AG09319 (cell line): Measurements from ENCODE around the gene C16orf95.

Source experiments
- DNase-seq: peaks from one replicate; pipeline ENCODE4 v3.0.0-alpha.2; 2010; ENCODE audit warnings: low read depth; ENCODE audit errors: extremely low read depth
- CTCF ChIP-seq: IDR thresholded peaks from 2 replicates; pipeline ENCODE4 v1.5.1; 2011; ENCODE audit warnings: low read depth, mild to moderate bottlenecking, inconsistent platforms, low read length, moderate library complexity

Gene C16orf95

GRCh38 chr16:87319997-87320491 is 2.9 kb upstream of the C16orf95 start:
- no peak for DNase-seq
- TF ChIP-seq CTCF, result no peak

- no peak for DNase-seq
- TF ChIP-seq CTCF, result no peak
These were observed 1.8 kb upstream of the C16orf95 start for GRCh38 chr16:87319011-87319410.

- no peak for TF ChIP-seq CTCF
- DNase-seq, result peak; percentile 27
These were observed 805 bp upstream of the C16orf95 start for GRCh38 chr16:87317750-87318644.

GRCh38 chr16:87316450-87316922 is 706 bp downstream of the C16orf95 start:
- no peak for TF ChIP-seq CTCF
- no peak for DNase-seq

- DNase-seq, result no peak
- no peak for TF ChIP-seq CTCF
These were observed 2.2 kb downstream of the C16orf95 start for GRCh38 chr16:87314990-87315420.

GRCh38 chr16:87312008-87312407 is 5.2 kb downstream of the C16orf95 start:
- no peak for DNase-seq
- no peak for TF ChIP-seq CTCF

GRCh38 chr16:87311387-87311786 is 5.8 kb downstream of the C16orf95 start:
- TF ChIP-seq CTCF, result no peak
- no peak for DNase-seq
